Ovary (tissue), 3 donors: ENCODE results near the gene FASTK.

Experiments
- CTCF ChIP-seq, 3 donors: fragments of 450-650 bp in 2 of 3; fragments of 200-600 bp in 1 of 3; IDR thresholded peaks; one replicate each; pipeline versions ENCODE4 v1.5.1 to v1.8.0; 2016 to 2022; ENCODE audit warnings: antibody characterized with exemption in 3 of 3, mild to moderate bottlenecking in 1 of 3
- EP300 ChIP-seq: sonication (generic); formaldehyde crosslinking; IDR thresholded peaks from one replicate; pipeline ENCODE4 v1.6.1; 2017; ENCODE audit warnings: antibody characterized with exemption
- POLR2A ChIP-seq: fragments of 450-650 bp; IDR thresholded peaks from one replicate; pipeline ENCODE4 v1.6.1; 2017; ENCODE audit warnings: antibody characterized with exemption, mild to moderate bottlenecking, moderate library complexity
- donor health status: DM: no; HTN: no; CAD: no.

GRCh38 chr7:151040616-151041375, 39.8 kb downstream of the FASTK start:
- TF ChIP-seq POLR2A (no peak), CTCF (IDR thresholded peaks at IDR 0.05) (no peak), EP300 (no peak)
